ENCODE data around the gene RHBG. TPM values are rescaled to one million over a fixed set of nuclear protein-coding genes. Genes with fewer than 3 reads are reported as not detected.

Gene RHBG
- total RNA-seq, 4 donors from 2014 or later = not detected

DNA sequence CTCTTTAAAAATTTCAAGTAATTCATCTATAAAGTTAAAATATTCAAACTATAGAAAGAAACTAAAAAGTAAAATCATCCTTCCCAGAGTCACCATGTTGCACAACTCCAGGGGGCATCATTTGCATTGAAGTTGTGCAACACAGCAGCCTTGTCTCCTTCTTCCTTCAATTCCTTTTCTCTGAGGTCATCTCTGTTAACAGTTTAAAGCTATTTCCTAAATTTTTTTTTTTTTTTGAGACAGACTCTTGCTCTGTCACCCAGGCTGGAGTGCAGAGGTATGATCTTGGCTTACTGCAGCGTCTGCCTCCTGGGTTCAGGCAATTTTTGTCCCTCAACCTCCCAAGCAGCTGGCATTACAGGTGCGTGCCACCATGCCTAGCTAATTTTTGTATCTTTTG, 7.1 kb downstream of the RHBG start:
- H3K4me1 ChIP-seq = no peaks in the 10 kb centered on the region
- no peak for DNase-seq (ENCODE audit: extremely low spot score)
- no peak overlapping the region for H3K27ac ChIP-seq (replicated peaks in 1 of 4)
- TF ChIP-seq POLR2A (IDR thresholded peaks at IDR 0.05; ENCODE audit: low read depth) = no peak
- no peak for TF ChIP-seq EP300 (IDR thresholded peaks at IDR 0.05)
- TF ChIP-seq POLR2AphosphoS5 (IDR thresholded peaks at IDR 0.05) = no peak
- TF ChIP-seq, protein P1, sequence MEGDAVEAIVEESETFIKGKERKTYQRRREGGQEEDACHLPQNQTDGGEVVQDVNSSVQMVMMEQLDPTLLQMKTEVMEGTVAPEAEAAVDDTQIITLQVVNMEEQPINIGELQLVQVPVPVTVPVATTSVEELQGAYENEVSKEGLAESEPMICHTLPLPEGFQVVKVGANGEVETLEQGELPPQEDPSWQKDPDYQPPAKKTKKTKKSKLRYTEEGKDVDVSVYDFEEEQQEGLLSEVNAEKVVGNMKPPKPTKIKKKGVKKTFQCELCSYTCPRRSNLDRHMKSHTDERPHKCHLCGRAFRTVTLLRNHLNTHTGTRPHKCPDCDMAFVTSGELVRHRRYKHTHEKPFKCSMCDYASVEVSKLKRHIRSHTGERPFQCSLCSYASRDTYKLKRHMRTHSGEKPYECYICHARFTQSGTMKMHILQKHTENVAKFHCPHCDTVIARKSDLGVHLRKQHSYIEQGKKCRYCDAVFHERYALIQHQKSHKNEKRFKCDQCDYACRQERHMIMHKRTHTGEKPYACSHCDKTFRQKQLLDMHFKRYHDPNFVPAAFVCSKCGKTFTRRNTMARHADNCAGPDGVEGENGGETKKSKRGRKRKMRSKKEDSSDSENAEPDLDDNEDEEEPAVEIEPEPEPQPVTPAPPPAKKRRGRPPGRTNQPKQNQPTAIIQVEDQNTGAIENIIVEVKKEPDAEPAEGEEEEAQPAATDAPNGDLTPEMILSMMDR (IDR thresholded peaks at IDR 0.05) = no peak
- no peak overlapping the region for H3K4me3 ChIP-seq
- intact Hi-C loops (cut with DNase I) = no loop called here
- H3K9me3 ChIP-seq = no peaks in the 10 kb centered on the region
- no peaks in the 10 kb centered on the region for H3K36me3 ChIP-seq
- H3K27me3 ChIP-seq = peaks cover 0 to 43% (median 1%) of the 10 kb centered on the region in 4 donors
- WGBS = 82% methylated on average over 2 of the region's 2 CpGs

DNA sequence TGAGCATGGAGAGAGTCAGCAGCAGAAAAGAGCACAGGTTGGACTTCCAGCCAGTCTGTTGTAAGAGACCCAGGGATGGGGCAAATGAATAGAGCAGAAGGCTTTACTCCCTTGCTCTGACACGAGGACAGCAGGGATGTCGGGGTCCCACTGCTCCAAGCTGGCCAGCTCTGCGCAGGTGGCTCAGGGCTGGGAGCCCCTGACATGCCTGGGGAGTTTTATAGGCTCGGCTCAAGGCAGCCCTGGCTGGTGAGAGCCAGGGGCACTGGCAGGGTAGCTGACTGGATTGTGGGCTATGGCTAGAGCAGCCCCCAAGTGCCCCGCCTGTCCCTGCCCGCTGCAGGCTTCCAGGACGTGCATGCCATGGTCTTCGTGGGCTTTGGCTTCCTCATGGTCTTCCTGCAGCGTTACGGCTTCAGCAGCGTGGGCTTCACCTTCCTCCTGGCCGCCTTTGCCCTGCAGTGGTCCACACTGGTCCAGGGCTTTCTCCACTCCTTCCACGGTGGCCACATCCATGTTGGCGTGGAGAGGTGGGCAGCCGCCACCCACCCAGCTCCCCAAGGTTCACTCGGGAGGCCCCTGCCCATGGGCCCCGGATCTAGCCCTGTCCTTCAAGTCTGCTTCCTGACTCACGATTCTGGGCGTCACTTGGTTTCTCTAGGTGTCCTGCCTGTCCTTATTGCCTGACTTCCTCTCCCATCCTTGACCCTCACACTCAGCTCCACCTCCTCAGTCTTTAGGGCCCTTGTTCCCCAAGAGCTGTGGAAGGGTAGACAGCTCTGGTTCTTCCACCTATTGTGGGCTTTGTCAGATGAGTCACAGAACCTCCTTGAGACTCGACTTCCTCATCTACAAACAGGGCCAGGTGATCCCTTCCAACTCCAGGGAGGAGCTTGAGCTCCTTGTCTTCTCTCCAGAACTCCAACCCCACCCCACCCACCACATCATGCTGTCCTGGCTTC, 8.2 kb downstream of the RHBG start:
- WGBS = 81% methylated on average over 16 of the region's 20 CpGs
- no peaks in the 10 kb centered on the region for H3K4me1 ChIP-seq
- H3K27ac ChIP-seq (replicated peaks in 1 of 4) = no peak overlapping the region
- H3K27me3 ChIP-seq = peaks cover 0 to 38% (median 0%) of the 10 kb centered on the region in 4 donors
- intact Hi-C loops (cut with DNase I) = no loop called here
- H3K36me3 ChIP-seq = no peaks in the 10 kb centered on the region
- no peak overlapping the region for H3K4me3 ChIP-seq
- TF ChIP-seq POLR2A (IDR thresholded peaks at IDR 0.05; ENCODE audit: low read depth) (no peak), EP300 (IDR thresholded peaks at IDR 0.05) (no peak), POLR2AphosphoS5 (IDR thresholded peaks at IDR 0.05) (no peak)
- TF ChIP-seq, protein P1 (IDR thresholded peaks at IDR 0.05) = no peak
- H3K9me3 ChIP-seq = no peaks in the 10 kb centered on the region
- DNase-seq (ENCODE audit: extremely low spot score) = no peak

DNA sequence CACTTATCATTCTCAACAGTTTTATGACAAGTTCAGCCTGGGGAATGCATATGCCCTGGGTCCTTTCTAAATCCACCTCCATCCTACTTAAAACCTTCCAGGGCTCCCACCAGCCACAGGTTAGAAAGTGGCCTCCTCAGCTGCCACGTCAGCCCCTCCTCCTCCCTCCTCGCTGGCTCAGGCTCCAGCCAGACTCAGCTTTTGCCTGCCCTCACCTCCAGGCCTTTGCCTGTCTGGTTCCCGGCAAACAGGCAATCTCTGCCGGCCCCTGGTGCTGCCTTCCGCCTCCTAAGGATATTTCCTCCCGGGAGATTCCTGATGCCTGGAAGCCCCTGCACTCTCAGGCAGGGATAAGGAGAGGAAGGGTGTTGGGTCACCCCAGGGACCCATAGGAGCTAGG, 9.5 kb downstream of the RHBG start:
- Histone ChIP-seq H3K27ac (replicated peaks in 1 of 4) (no peak overlapping the region), H3K4me1 (no peaks in the 10 kb centered on the region), H3K4me3 (no peak overlapping the region), H3K9me3 (no peaks in the 10 kb centered on the region), H3K36me3 (no peaks in the 10 kb centered on the region), H3K27me3 (peaks cover 0 to 28% (median 0%) of the 10 kb centered on the region in 4 donors)
- 82% methylated on average over 6 of the region's 6 CpGs for WGBS
- intact Hi-C loops (cut with DNase I) = no loop called here
- no peak for DNase-seq (ENCODE audit: extremely low spot score)
- TF ChIP-seq, protein P1 (IDR thresholded peaks at IDR 0.05) = no peak
- no peak for TF ChIP-seq POLR2A (IDR thresholded peaks at IDR 0.05; ENCODE audit: low read depth)
- no peak for TF ChIP-seq POLR2AphosphoS5 (IDR thresholded peaks at IDR 0.05)
- no peak for TF ChIP-seq EP300 (IDR thresholded peaks at IDR 0.05)

DNA sequence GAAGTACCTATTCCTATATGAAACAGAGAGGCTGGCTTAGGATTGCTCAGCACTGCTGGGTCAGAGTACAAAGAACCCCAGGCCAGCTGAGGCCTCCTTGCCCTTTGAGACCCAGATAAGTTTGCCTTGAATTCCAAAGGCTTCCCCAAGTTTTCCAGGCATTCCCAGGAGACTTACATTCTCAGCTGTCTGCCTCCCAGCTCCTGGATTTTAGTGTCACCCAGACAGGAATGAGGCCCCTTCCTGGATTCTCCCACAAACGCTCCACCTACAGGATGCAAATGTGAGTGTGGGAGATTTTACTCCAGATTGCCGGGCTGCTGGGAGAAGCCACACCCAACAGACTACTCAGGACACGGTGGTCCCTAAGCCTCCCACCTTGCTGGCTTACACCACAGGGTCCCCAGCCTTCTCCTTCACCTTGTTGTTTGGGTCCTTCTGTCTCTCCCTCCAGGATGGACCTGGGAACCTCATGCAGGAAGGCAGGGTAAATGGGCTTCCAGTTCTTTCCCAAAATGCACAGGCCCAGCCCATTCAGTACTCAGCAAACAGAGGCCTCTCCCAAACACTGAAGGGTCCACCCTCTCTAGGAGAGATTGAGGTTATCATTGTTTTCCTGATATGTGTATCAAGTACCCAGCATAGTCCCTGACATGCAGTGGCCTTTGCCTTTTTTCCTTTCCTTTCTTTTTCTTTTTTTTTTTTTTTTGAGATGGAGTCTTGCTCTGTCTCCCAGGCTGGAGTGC, 10.6 kb downstream of the RHBG start:
- H3K27ac ChIP-seq (replicated peaks in 1 of 4) = no peak overlapping the region
- WGBS = 58% methylated on average over 3 of the region's 3 CpGs
- H3K36me3 ChIP-seq = no peaks in the 10 kb centered on the region
- no peaks in the 10 kb centered on the region for H3K9me3 ChIP-seq
- DNase-seq (ENCODE audit: extremely low spot score) = no peak
- no peak overlapping the region for H3K4me3 ChIP-seq
- TF ChIP-seq POLR2A (IDR thresholded peaks at IDR 0.05; ENCODE audit: low read depth) (no peak), EP300 (IDR thresholded peaks at IDR 0.05) (no peak), POLR2AphosphoS5 (IDR thresholded peaks at IDR 0.05) (no peak)
- TF ChIP-seq, protein P1 (IDR thresholded peaks at IDR 0.05) = no peak
- intact Hi-C loops (cut with DNase I) = no loop called here
- peaks cover 0 to 19% (median 0%) of the 10 kb centered on the region in 4 donors for H3K27me3 ChIP-seq
- H3K4me1 ChIP-seq = no peaks in the 10 kb centered on the region
